GM18867 (cell line): ENCODE results near the gene CLK4.

ENCODE experiments used
- ATAC-seq: cut with Tn5 transposase; IDR thresholded peaks from one replicate; pipeline ENCODE4 v1.9.1; 2021; ENCODE audit warnings: mild to moderate bottlenecking, moderate library complexity; ENCODE audit not compliant: unreplicated experiment

CLK4 gene

GRCh38 chr5:178560911-178561310 is 65.9 kb downstream of the CLK4 start:
- no peak for ATAC-seq

GRCh38 chr5:178557416-178557815 is 69.4 kb downstream of the CLK4 start:
- no peak for ATAC-seq

DNA sequence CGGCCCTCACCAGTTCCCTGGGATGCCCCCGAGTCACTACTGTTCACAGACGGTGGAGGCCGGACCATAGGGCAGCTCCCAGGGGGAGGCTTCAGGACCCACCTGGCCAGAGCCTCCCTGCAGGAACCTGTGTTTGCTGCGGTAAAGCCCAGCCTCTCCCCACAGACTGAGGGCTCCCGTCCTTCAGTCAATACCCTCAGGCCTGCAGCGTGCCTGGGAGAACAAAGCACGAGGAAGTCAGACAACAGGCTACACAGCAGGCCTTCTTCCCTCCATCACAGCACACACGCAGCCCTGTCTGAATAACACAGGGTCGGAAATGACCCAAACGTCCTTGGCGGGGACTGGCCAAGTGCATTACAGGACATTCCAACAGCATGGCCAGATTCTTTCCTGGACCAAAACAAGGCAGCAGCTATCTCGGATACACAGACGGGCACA is 71.1 kb downstream of the CLK4 start:
- no peak for ATAC-seq

DNA sequence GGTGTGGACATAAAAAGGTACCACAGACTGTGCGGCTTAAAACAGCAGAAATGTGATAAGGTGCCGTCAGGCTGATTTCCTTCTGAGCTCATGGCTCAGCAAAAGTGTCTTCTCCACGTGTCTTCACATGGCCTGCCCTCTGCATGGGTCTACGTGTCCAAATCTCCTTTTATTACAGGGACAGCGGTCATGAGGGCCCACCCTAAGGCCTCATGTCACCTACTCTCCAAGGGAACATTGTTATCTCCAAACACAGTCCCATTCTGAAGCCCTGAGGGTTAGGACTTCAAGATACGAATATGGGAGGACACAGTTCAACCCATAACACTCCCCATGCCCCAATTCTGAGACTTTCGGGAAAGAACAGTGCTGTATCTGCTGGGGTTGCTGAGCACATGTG is 71.8 kb downstream of the CLK4 start:
- no peak for ATAC-seq

GRCh38 chr5:178554311-178554710 is 72.5 kb downstream of the CLK4 start:
- no peak for ATAC-seq

- no peak for ATAC-seq
Observed at GRCh38 chr5:178553517-178553916, 73.3 kb downstream of the CLK4 start.
